MV-4-11 (cell line): ENCODE results near the gene CAPN10.

Experiments
- DNase-seq: peaks from one replicate; lab custom pipeline; 2025; lab: John Stamatoyannopoulos, UW

CAPN10 gene

GRCh38 chr2:240589375-240589774, 2.8 kb downstream of the CAPN10 start:
- no peak for DNase-seq

- DNase-seq = no peak
Measured at GRCh38 chr2:240589850-240590525, 3.5 kb downstream of the CAPN10 start.

GRCh38 chr2:240590681-240591111, 4.2 kb downstream of the CAPN10 start:
- DNase-seq = no peak

- no peak for DNase-seq
Measured at GRCh38 chr2:240591226-240591625, 4.7 kb downstream of the CAPN10 start.

GRCh38 chr2:240591784-240592183, 5.2 kb downstream of the CAPN10 start:
- DNase-seq = no peak

- no peak for DNase-seq
Measured at GRCh38 chr2:240593026-240593702, 6.6 kb downstream of the CAPN10 start.

GRCh38 chr2:240593703-240594451, 7.3 kb downstream of the CAPN10 start:
- no peak for DNase-seq

- DNase-seq = no peak
Measured at GRCh38 chr2:240594511-240595380, 8.2 kb downstream of the CAPN10 start.

GRCh38 chr2:240595381-240596079, 9.0 kb downstream of the CAPN10 start:
- DNase-seq = peak; percentile 41

- no peak for DNase-seq
Measured at GRCh38 chr2:240596080-240596460, 9.5 kb downstream of the CAPN10 start.

GRCh38 chr2:240596491-240596931, 10.0 kb downstream of the CAPN10 start:
- no peak for DNase-seq

- no peak for DNase-seq
Measured at GRCh38 chr2:240597054-240597418, 10.5 kb downstream of the CAPN10 start.

GRCh38 chr2:240597419-240598181, 11.1 kb downstream of the CAPN10 start:
- no peak for DNase-seq

GRCh38 chr2:240598311-240598911, 11.9 kb downstream of the CAPN10 start:
- no peak for DNase-seq

GRCh38 chr2:240599141-240599583, 12.6 kb downstream of the CAPN10 start:
- DNase-seq = no peak

- DNase-seq = no peak
Measured at GRCh38 chr2:240600451-240600961, 14.0 kb downstream of the CAPN10 start.

- DNase-seq = no peak
Measured at GRCh38 chr2:240601061-240601830, 14.7 kb downstream of the CAPN10 start.

- no peak for DNase-seq
Measured at GRCh38 chr2:240601831-240602160, 15.3 kb downstream of the CAPN10 start.
